Measurements from ENCODE around the gene FAM174C. TPM values are rescaled to one million over a fixed set of nuclear protein-coding genes. Genes with fewer than 3 reads are reported as not detected.
A peak's percentile ranks its signal among the peaks of the same experiment; 100 is the strongest.

The FAM174C gene
- total RNA-seq, 1 donor from 2014 or later = 123 TPM

GRCh38 chr19:1234051-1234954, 41.0 kb upstream of the FAM174C start:
- no peak for DNase-seq (ENCODE audit: low read depth)
- TF ChIP-seq CTCF (conservative IDR thresholded peaks at IDR 0.05; ENCODE audit: low read depth, low read length) = no peak
- no peak overlapping the region for H3K4me3 ChIP-seq (ENCODE audit: low read depth, low read length)

- no peak for DNase-seq (ENCODE audit: low read depth)
- no peak for TF ChIP-seq CTCF (conservative IDR thresholded peaks at IDR 0.05; ENCODE audit: low read depth, low read length)
- no peak overlapping the region for H3K4me3 ChIP-seq (ENCODE audit: low read depth, low read length)
Measured at GRCh38 chr19:1234955-1235380, 40.4 kb upstream of the FAM174C start.

GRCh38 chr19:1235625-1236538, 39.4 kb upstream of the FAM174C start:
- peak overlapping the region; percentile 29 for H3K4me3 ChIP-seq (ENCODE audit: low read depth, low read length)
- DNase-seq (ENCODE audit: low read depth) = no peak
- no peak for TF ChIP-seq CTCF (conservative IDR thresholded peaks at IDR 0.05; ENCODE audit: low read depth, low read length)

- peak overlapping the region; percentile 73 for H3K4me3 ChIP-seq (ENCODE audit: low read depth, low read length)
- no peak for TF ChIP-seq CTCF (conservative IDR thresholded peaks at IDR 0.05; ENCODE audit: low read depth, low read length)
- no peak for DNase-seq (ENCODE audit: low read depth)
Measured at GRCh38 chr19:1236576-1236975, 38.8 kb upstream of the FAM174C start.

- no peak for TF ChIP-seq CTCF (conservative IDR thresholded peaks at IDR 0.05; ENCODE audit: low read depth, low read length)
- H3K4me3 ChIP-seq (ENCODE audit: low read depth, low read length) = peak overlapping the region; percentile 73
- no peak for DNase-seq (ENCODE audit: low read depth)
Measured at GRCh38 chr19:1237027-1237659, 38.2 kb upstream of the FAM174C start.

- no peak for TF ChIP-seq CTCF (conservative IDR thresholded peaks at IDR 0.05; ENCODE audit: low read depth, low read length)
- no peak for DNase-seq (ENCODE audit: low read depth)
- peak within 1 kb of the TSS; percentile 73 for H3K4me3 ChIP-seq (ENCODE audit: low read depth, low read length)
Measured at GRCh38 chr19:1237754-1238368, 37.5 kb upstream of the FAM174C start, which contains the start of gene CBARP. Gene CBARP (minus strand): TSS chr19:1238005. CDS start chr19:1236100, 1,905 bp downstream.

Data from epithelial cell of proximal tubule (primary cell).